DND-41 (cell line): ENCODE data around the gene BRINP1.

Experiments
- CTCF ChIP-seq: IDR thresholded peaks from 2 replicates; pipeline ENCODE4 v1.5.1; 2012; ENCODE audit warnings: borderline replicate concordance, low read length, moderate library complexity, mild to moderate bottlenecking; ENCODE audit not compliant: poor library complexity, severe bottlenecking; ENCODE audit errors: extremely low read depth
- EZH2 ChIP-seq: IDR thresholded peaks from 3 replicates; pipeline ENCODE4 v1.6.1; 2012; ENCODE audit warnings: borderline replicate concordance, low read depth, mild to moderate bottlenecking, moderate library complexity, low read length, inconsistent platforms; ENCODE audit not compliant: severe bottlenecking

GRCh38 chr9:119412399-119412798, 43.2 kb upstream of the BRINP1 start:
- no peak for TF ChIP-seq CTCF
- TF ChIP-seq EZH2, result no peak
